Erythroblast (primary cell): ENCODE data around the gene HOXC6.

ENCODE experiments used
- GATA1 ChIP-seq: IDR thresholded peaks from 2 replicates; pipeline ENCODE4 v1.6.1; 2011; ENCODE audit warnings: low read depth, mild to moderate bottlenecking, control low read depth, low read length, moderate library complexity
- POLR2A ChIP-seq: IDR thresholded peaks from 2 replicates; pipeline ENCODE4 v1.6.1; 2011; ENCODE audit warnings: mild to moderate bottlenecking, low read length

GRCh38 chr12:54009171-54010052 is 18.8 kb upstream of the HOXC6 start:
- TF ChIP-seq POLR2A (no peak), GATA1 (no peak)
